ENCODE measurements around the gene SAMD4A.

- TF ChIP-seq POLR2A (IDR thresholded peaks at IDR 0.05) (no peak), CTCF (IDR thresholded peaks at IDR 0.05) (no peak)
Observed at GRCh38 chr14:54667026-54667744, 100.3 kb downstream of the SAMD4A start.
